Prostate gland (tissue), 2 donors: ENCODE results near the gene HOXA7. TPM values are rescaled to one million over a fixed set of nuclear protein-coding genes. Genes with fewer than 3 reads are reported as not detected.

Experiments used
- DNase-seq: peaks from one replicate; pipeline ENCODE4 v3.0.0-alpha.2; 2019; ENCODE audit warnings: low spot score
- H3K27ac ChIP-seq, 2 donors: fragments of 200-600 bp; sonication (generic); 2 replicates each; pipeline ENCODE4 v1.5.1; 2017 to 2019
- H3K27me3 ChIP-seq: fragments of 200-600 bp; sonication (generic); replicated peaks from 2 replicates; pipeline ENCODE4 v1.5.1; 2019; ENCODE audit not compliant: insufficient read depth
- H3K36me3 ChIP-seq, 2 donors: fragments of 200-600 bp; sonication (generic); 1 replicate in 1 of 2; 2 replicates in 1 of 2; pipeline versions ENCODE4 v1.5.1 to v1.8.1; 2017 to 2019
- H3K4me1 ChIP-seq: fragments of 200-600 bp; sonication (generic); replicated peaks from 2 replicates; pipeline ENCODE4 v1.5.1; 2019
- H3K4me3 ChIP-seq, 2 donors: fragments of 200-600 bp; sonication (generic); 2 replicates each; pipeline ENCODE4 v1.5.1; 2017 to 2019
- H3K9me3 ChIP-seq: fragments of 200-600 bp; sonication (generic); 2 replicates; pipeline ENCODE4 v1.5.1; 2017
- CTCF ChIP-seq, 4 experiments: fragments of 200-600 bp in 2 of 4; fragments of 450-650 bp in 2 of 4; sonication (generic) in 2 of 4; IDR thresholded peaks; 1 replicate in 3 of 4; 2 replicates in 1 of 4; pipeline ENCODE4 v1.5.1; 2016 to 2019; ENCODE audit warnings: antibody characterized with exemption in 4 of 4, mild to moderate bottlenecking in 2 of 4, moderate library complexity in 2 of 4
- POLR2A ChIP-seq: fragments of 450-650 bp; IDR thresholded peaks from one replicate; pipeline ENCODE4 v1.6.1; 2016; ENCODE audit warnings: antibody characterized with exemption, mild to moderate bottlenecking
- POLR2AphosphoS5 ChIP-seq: sonication (generic); formaldehyde crosslinking; IDR thresholded peaks from one replicate; pipeline ENCODE4 v1.6.1; 2017; ENCODE audit warnings: antibody characterized with exemption
- WGBS: methylation state at CpG from one replicate; pipeline ENCODE4 v1.1.5; 2018; 5-methylcytosine and 5-hydroxymethylcytosine counted together
- intact Hi-C: fragments of 100-400 bp; cut with DNase I; formaldehyde crosslinking; loops from one replicate; pipeline ENCODE4 v1.14.2; 2022
- total RNA-seq, 2 donors: library from RNA; depleted of rRNA; stranded (reverse); fragments of >200 nt; gene quantifications; one replicate each; pipeline ENCODE4 v1.1.0, GENCODE V29; 2016

Gene HOXA7
- total RNA-seq, 2 donors from 2014 or later = 2.2 to 4.6 TPM

- peak overlapping the region; percentile 51 to 64 for H3K4me3 ChIP-seq
- no peak for TF ChIP-seq POLR2AphosphoS5
- TF ChIP-seq CTCF (IDR thresholded peaks at IDR 0.05) = no peak
- no peak for TF ChIP-seq POLR2A
- peaks cover 4% of the 10 kb centered on the region for H3K4me1 ChIP-seq
- intact Hi-C loops = loop anchor here (10.0 kb wide), 2 partner anchors 1062 to 1292 kb away; no protein-coding TSS in a partner anchor
- no peaks in the 10 kb centered on the region for H3K27me3 ChIP-seq
- peak overlapping the region; percentile 79 to 85 for H3K27ac ChIP-seq
- no peak for DNase-seq
- H3K9me3 ChIP-seq = no peaks in the 10 kb centered on the region
- 58% methylated on average over 30 of the region's 30 CpGs for WGBS
- no peaks in the 10 kb centered on the region for H3K36me3 ChIP-seq
These were observed 634 bp upstream of the HOXA7 start for GRCh38 chr7:27156916-27157701.

GRCh38 chr7:27155816-27156507 lies 513 bp downstream of the HOXA7 start:
- TF ChIP-seq POLR2A = peak; percentile 27
- TF ChIP-seq CTCF (IDR thresholded peaks at IDR 0.05) = no peak
- TF ChIP-seq POLR2AphosphoS5 = no peak
- under 1% methylated on average over 63 of the region's 63 CpGs for WGBS
- Histone ChIP-seq H3K4me1 (peaks cover 4% of the 10 kb centered on the region), H3K9me3 (no peaks in the 10 kb centered on the region), H3K36me3 (no peaks in the 10 kb centered on the region), H3K27me3 (no peaks in the 10 kb centered on the region), H3K4me3 (peak overlapping the region; percentile 51 to 64), H3K27ac (peak overlapping the region; percentile 79 to 85)
- no peak for DNase-seq
- intact Hi-C loops = loop anchor here (10.0 kb wide), 2 partner anchors 1061 to 1291 kb away; no protein-coding TSS in a partner anchor

- Histone ChIP-seq H3K27me3 (no peaks in the 10 kb centered on the region), H3K4me3 (peak overlapping the region; percentile 51 to 64), H3K27ac (peak overlapping the region; percentile 79 to 85), H3K4me1 (peaks cover 4% of the 10 kb centered on the region), H3K36me3 (no peaks in the 10 kb centered on the region), H3K9me3 (no peaks in the 10 kb centered on the region)
- 59% methylated on average over 48 of the region's 48 CpGs for WGBS
- no peak for DNase-seq
- intact Hi-C loops = loop anchor here (5.0 to 10.0 kb wide), 3 partner anchors 953 to 1290 kb away; partner anchors contain the start of genes CBX3 and HNRNPA2B1
- TF ChIP-seq POLR2AphosphoS5 (no peak), POLR2A (no peak), CTCF (IDR thresholded peaks at IDR 0.05) (no peak)
These were observed 1.3 kb downstream of the HOXA7 start for GRCh38 chr7:27154901-27155815.

GRCh38 chr7:27154369-27154768 lies 2.1 kb downstream of the HOXA7 start:
- H3K9me3 ChIP-seq = no peaks in the 10 kb centered on the region
- whole genome bisulfite sequencing = 90% methylated on average over 10 of the region's 10 CpGs
- DNase-seq = no peak
- H3K27me3 ChIP-seq = no peaks in the 10 kb centered on the region
- TF ChIP-seq CTCF (IDR thresholded peaks at IDR 0.05) (no peak), POLR2A (no peak), POLR2AphosphoS5 (no peak)
- H3K27ac ChIP-seq = no peak overlapping the region
- intact Hi-C loops = loop anchor here (5.0 to 10.0 kb wide), 3 partner anchors 952 to 1290 kb away; partner anchors contain the start of genes CBX3 and HNRNPA2B1
- peaks cover 6% of the 10 kb centered on the region for H3K4me1 ChIP-seq
- no peak overlapping the region for H3K4me3 ChIP-seq
- no peaks in the 10 kb centered on the region for H3K36me3 ChIP-seq
